Adrenal gland (tissue), 5 donors: ENCODE data around the gene SERPINB8.

ENCODE experiments used
- POLR2A ChIP-seq, 2 donors: fragments of 450-650 bp; IDR thresholded peaks; one replicate each; pipeline ENCODE4 v1.6.1; 2017; ENCODE audit warnings: antibody characterized with exemption in 2 of 2, mild to moderate bottlenecking in 2 of 2, moderate library complexity in 1 of 2
- TF ChIP-seq, protein P1 (sequence below), 6 experiments: fragments of 450-650 bp in 4 of 6; fragments of 200-600 bp in 2 of 6; sonication (generic) in 1 of 6; IDR thresholded peaks; 1 replicate in 5 of 6; 2 replicates in 1 of 6; pipeline versions ENCODE4 v1.5.1 to v1.8.0; 2016 to 2021; ENCODE audit warnings: antibody characterized with exemption in 6 of 6, mild to moderate bottlenecking in 2 of 6, moderate library complexity in 1 of 6
- donor health status: DM: no; HTN: no; CAD: no.

DNA sequence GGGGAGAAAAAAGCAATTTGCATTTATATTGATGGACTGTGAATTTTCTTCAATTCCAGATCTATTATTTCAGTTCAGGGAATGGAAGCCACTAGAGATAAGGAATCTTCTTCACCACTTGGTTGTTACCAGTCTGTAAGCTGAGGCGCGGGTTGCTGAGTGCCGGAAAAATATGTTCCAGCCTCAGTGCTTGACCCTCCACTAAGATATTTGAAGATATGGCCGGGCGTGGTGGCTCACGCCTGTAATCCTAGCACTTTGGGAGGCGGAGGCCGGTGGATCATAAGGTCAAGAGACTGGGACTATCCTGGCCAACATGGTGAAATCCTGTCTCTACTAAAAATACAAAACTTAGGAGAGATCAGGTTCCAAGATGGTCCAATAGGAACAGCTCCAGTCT is 29.9 kb upstream of the SERPINB8 start:
- TF ChIP-seq, protein P1, sequence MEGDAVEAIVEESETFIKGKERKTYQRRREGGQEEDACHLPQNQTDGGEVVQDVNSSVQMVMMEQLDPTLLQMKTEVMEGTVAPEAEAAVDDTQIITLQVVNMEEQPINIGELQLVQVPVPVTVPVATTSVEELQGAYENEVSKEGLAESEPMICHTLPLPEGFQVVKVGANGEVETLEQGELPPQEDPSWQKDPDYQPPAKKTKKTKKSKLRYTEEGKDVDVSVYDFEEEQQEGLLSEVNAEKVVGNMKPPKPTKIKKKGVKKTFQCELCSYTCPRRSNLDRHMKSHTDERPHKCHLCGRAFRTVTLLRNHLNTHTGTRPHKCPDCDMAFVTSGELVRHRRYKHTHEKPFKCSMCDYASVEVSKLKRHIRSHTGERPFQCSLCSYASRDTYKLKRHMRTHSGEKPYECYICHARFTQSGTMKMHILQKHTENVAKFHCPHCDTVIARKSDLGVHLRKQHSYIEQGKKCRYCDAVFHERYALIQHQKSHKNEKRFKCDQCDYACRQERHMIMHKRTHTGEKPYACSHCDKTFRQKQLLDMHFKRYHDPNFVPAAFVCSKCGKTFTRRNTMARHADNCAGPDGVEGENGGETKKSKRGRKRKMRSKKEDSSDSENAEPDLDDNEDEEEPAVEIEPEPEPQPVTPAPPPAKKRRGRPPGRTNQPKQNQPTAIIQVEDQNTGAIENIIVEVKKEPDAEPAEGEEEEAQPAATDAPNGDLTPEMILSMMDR (IDR thresholded peaks at IDR 0.05) = no peak
- no peak for TF ChIP-seq POLR2A (IDR thresholded peaks at IDR 0.05)
